MCF 10A (cell line): ENCODE data around the gene CCDC190. TPM values are rescaled to one million over a fixed set of nuclear protein-coding genes. Genes with fewer than 3 reads are reported as not detected.
"Not testable (repeated sequence)": the region's sequence is repeated elsewhere in the genome, so short reads cannot be mapped to it uniquely, and the experiment has no call there.

Source experiments
- BruUV-seq: library from RNA; stranded (reverse); fragments of 400-500 nt; replicated peaks from 2 replicates; lab custom pipeline; 2021; lab: Mats Ljungman, UMichigan
- CTCF ChIA-PET: fragments of 300-600 bp; sonication (Branson Sonifier 250); formaldehyde crosslinking; extraction: SDS; loops from one replicate; lab custom pipeline; 2021; ENCODE audit warnings: antibody characterized with exemption, inconsistent platforms; lab: Yijun Ruan, JAX
- POLR2A ChIA-PET: fragments of 300-600, 350-650 bp; sonication (Branson Sonifier 250); formaldehyde crosslinking; extraction: SDS; loops from one replicate; lab custom pipeline; 2020; ENCODE audit warnings: antibody characterized with exemption, inconsistent platforms; lab: Yijun Ruan, JAX
- DNase-seq: peaks from one replicate; pipeline ENCODE4 v3.0.0-alpha.2; 2018; ENCODE audit not compliant: unreplicated experiment
- H3K27ac Mint-ChIP-seq: one replicate; pipeline ENCODE4 v1.8.0; 2022; ENCODE audit warnings: mild to moderate bottlenecking, low read depth, mixed read lengths; ENCODE audit not compliant: unreplicated experiment
- H3K27me3 Mint-ChIP-seq: one replicate; pipeline ENCODE4 v1.8.0; 2022; ENCODE audit warnings: mixed read lengths; ENCODE audit not compliant: insufficient read depth, unreplicated experiment
- H3K36me3 Mint-ChIP-seq: one replicate; pipeline ENCODE4 v1.8.0; 2022; ENCODE audit warnings: mild to moderate bottlenecking, moderate library complexity, mixed read lengths; ENCODE audit not compliant: insufficient read depth, unreplicated experiment
- H3K4me1 Mint-ChIP-seq: one replicate; pipeline ENCODE4 v1.8.0; 2022; ENCODE audit warnings: mixed read lengths; ENCODE audit not compliant: insufficient read depth, unreplicated experiment
- H3K4me3 Mint-ChIP-seq: one replicate; pipeline ENCODE4 v1.8.0; 2022; ENCODE audit warnings: mild to moderate bottlenecking, moderate library complexity, mixed read lengths; ENCODE audit not compliant: unreplicated experiment
- H3K9me3 Mint-ChIP-seq: one replicate; pipeline ENCODE4 v1.8.0; 2022; ENCODE audit warnings: mixed read lengths; ENCODE audit not compliant: unreplicated experiment
- CTCF ChIP-seq: fragments of 200-600 bp; IDR thresholded peaks from one replicate; pipeline ENCODE4 v1.8.0; 2022; ENCODE audit warnings: antibody characterized with exemption, mild to moderate bottlenecking; ENCODE audit not compliant: unreplicated experiment
- intact Hi-C: fragments of 100-400 bp; cut with micrococcal nuclease; formaldehyde crosslinking; loops from 2 replicates; pipeline ENCODE4 v1.14.1; 2022
- total RNA-seq: library from RNA; stranded (reverse); gene quantifications from 2 replicates; pipeline ENCODE4 v1.2.3, GENCODE V29; 2022

CCDC190 gene
- total RNA-seq, 1 experiment from 2014 or later: not detected

- no TSS peak for BruUV-seq
- CTCF ChIA-PET: interaction anchor here (0.7 kb wide), 1 partner anchor 788 kb away, joined by 3 read pairs; no protein-coding TSS in a partner anchor
- Mint-ChIP-seq H3K36me3 (no peaks in the 10 kb centered on the region), H3K9me3 (no peaks in the 10 kb centered on the region), H3K27me3 (peaks cover 13% of the 10 kb centered on the region), H3K4me1 (peaks cover under 1% of the 10 kb centered on the region), H3K27ac (no peak overlapping the region), H3K4me3 (no peak overlapping the region)
- no peak for DNase-seq
- intact Hi-C loops: no loop called here
- POLR2A ChIA-PET: no interaction called here
- TF ChIP-seq CTCF: no peak
Observed at GRCh38 chr1:162829268-162829667, 31.7 kb downstream of the CCDC190 start.

- Mint-ChIP-seq H3K27ac (no peak overlapping the region), H3K36me3 (no peaks in the 10 kb centered on the region), H3K27me3 (peaks cover 3% of the 10 kb centered on the region), H3K4me3 (no peak overlapping the region), H3K9me3 (no peaks in the 10 kb centered on the region), H3K4me1 (peaks cover 6% of the 10 kb centered on the region)
- ChIA-PET CTCF (interaction anchor here (0.6 to 1.2 kb wide), 5 partner anchors 23 to 362 kb away, joined by 3 to 5 read pairs (median 3); no protein-coding TSS in a partner anchor), POLR2A (no interaction called here)
- no peak for TF ChIP-seq CTCF
- intact Hi-C loops: no loop called here
- no TSS peak for BruUV-seq
- DNase-seq: no peak
Observed at GRCh38 chr1:162823771-162824525, 37.0 kb downstream of the CCDC190 start.

- Mint-ChIP-seq H3K36me3 (no peaks in the 10 kb centered on the region), H3K4me3 (no peak overlapping the region), H3K27ac (no peak overlapping the region), H3K4me1 (peaks cover 6% of the 10 kb centered on the region), H3K9me3 (no peaks in the 10 kb centered on the region), H3K27me3 (no peaks in the 10 kb centered on the region)
- intact Hi-C loops: no loop called here
- POLR2A ChIA-PET: no interaction called here
- CTCF ChIA-PET: interaction anchor here (0.6 to 1.2 kb wide), 6 partner anchors 8 to 363 kb away, joined by 3 to 5 read pairs (median 4); no protein-coding TSS in a partner anchor
- TF ChIP-seq CTCF: no peak
- no peak for DNase-seq
- no TSS peak for BruUV-seq
Observed at GRCh38 chr1:162823231-162823630, 37.7 kb downstream of the CCDC190 start.

GRCh38 chr1:162822391-162823200, 38.4 kb downstream of the CCDC190 start:
- no peak for TF ChIP-seq CTCF
- H3K36me3 Mint-ChIP-seq: no peaks in the 10 kb centered on the region
- H3K9me3 Mint-ChIP-seq: no peaks in the 10 kb centered on the region
- no TSS peak for BruUV-seq
- H3K4me1 Mint-ChIP-seq: peaks cover 6% of the 10 kb centered on the region
- intact Hi-C loops: no loop called here
- DNase-seq: peak; percentile 27
- ChIA-PET CTCF (interaction anchor here (0.6 to 1.2 kb wide), 5 partner anchors 8 to 209 kb away, joined by 3 to 9 read pairs (median 4); no protein-coding TSS in a partner anchor), POLR2A (no interaction called here)
- no peaks in the 10 kb centered on the region for H3K27me3 Mint-ChIP-seq
- H3K27ac Mint-ChIP-seq: peak overlapping the region; percentile 66
- peak overlapping the region; percentile 63 for H3K4me3 Mint-ChIP-seq

GRCh38 chr1:162818666-162819065, 42.3 kb downstream of the CCDC190 start:
- POLR2A ChIA-PET, DNase-seq, H3K27ac Mint-ChIP-seq, H3K9me3 Mint-ChIP-seq, BruUV-seq, H3K4me3 Mint-ChIP-seq, H3K27me3 Mint-ChIP-seq, H3K4me1 Mint-ChIP-seq, H3K36me3 Mint-ChIP-seq, intact Hi-C loops: not testable (repeated sequence)
- CTCF ChIA-PET: interaction anchor here (0.9 kb wide), 1 partner anchor 35 kb away, joined by 3 read pairs; no protein-coding TSS in a partner anchor
